Thyroid gland (tissue), 4 donors: Measurements from ENCODE around the gene CD177. TPM values are rescaled to one million over a fixed set of nuclear protein-coding genes. Genes with fewer than 3 reads are reported as not detected.

Source experiments
- DNase-seq, 2 donors: peaks; one replicate each; pipeline ENCODE4 v3.0.0-alpha.2; 2019
- H3K27ac ChIP-seq, 3 donors: fragments of 200-600 bp; sonication (generic); 1 replicate in 2 of 3; 2 replicates in 1 of 3; pipeline ENCODE4 v1.5.1; 2016 to 2019; ENCODE audit warnings: mild to moderate bottlenecking in 1 of 3, moderate library complexity in 1 of 3
- H3K27me3 ChIP-seq: fragments of 200-600 bp; sonication (generic); one replicate; pipeline ENCODE4 v1.5.1; 2019
- H3K36me3 ChIP-seq, 2 donors: fragments of 200-600 bp; sonication (generic); one replicate each; pipeline ENCODE4 v1.5.1; 2016 to 2019
- H3K4me1 ChIP-seq, 2 donors: fragments of 200-600 bp; sonication (generic); one replicate each; pipeline ENCODE4 v1.5.1; 2017 to 2019
- H3K4me3 ChIP-seq, 3 donors: fragments of 200-600 bp; sonication (generic); replicated peaks in 1 of 3; 1 replicate in 2 of 3; 2 replicates in 1 of 3; pipeline ENCODE4 v1.5.1; 2016; ENCODE audit warnings: mild to moderate bottlenecking in 1 of 3
- H3K9me3 ChIP-seq: fragments of 200-600 bp; sonication (generic); one replicate; pipeline ENCODE4 v1.5.1; 2017
- POLR2A ChIP-seq, 2 donors: fragments of 450-650 bp; IDR thresholded peaks; one replicate each; pipeline ENCODE4 v1.6.1; 2017; ENCODE audit warnings: antibody characterized with exemption in 2 of 2, mild to moderate bottlenecking in 2 of 2, moderate library complexity in 1 of 2
- WGBS, 2 donors: methylation state at CpG; one replicate each; pipeline ENCODE4 v1.1.5; 2017; 5-methylcytosine and 5-hydroxymethylcytosine counted together
- intact Hi-C: fragments of 100-400 bp; cut with DNase I; formaldehyde crosslinking; loops from one replicate; pipeline ENCODE4 v1.15.1; 2023
- total RNA-seq, 4 donors: library from RNA; depleted of rRNA; stranded (reverse); fragments of >200 nt; gene quantifications; one replicate each; pipeline ENCODE4 v1.2.3, GENCODE V29; 2016
- TF ChIP-seq, protein P1 (sequence below), 6 experiments: fragments of 200-600 bp in 3 of 6; fragments of 450-650 bp in 3 of 6; sonication (generic) in 3 of 6; IDR thresholded peaks; one replicate each; pipeline ENCODE4 v1.5.1; 2016 to 2019; ENCODE audit warnings: antibody characterized with exemption in 6 of 6, mild to moderate bottlenecking in 2 of 6, inconsistent platforms in 1 of 6, moderate library complexity in 1 of 6

Gene CD177
- total RNA-seq, 4 donors from 2014 or later, result 0.29 to 1.9 (median 0.59) TPM; not detected in 1

DNA sequence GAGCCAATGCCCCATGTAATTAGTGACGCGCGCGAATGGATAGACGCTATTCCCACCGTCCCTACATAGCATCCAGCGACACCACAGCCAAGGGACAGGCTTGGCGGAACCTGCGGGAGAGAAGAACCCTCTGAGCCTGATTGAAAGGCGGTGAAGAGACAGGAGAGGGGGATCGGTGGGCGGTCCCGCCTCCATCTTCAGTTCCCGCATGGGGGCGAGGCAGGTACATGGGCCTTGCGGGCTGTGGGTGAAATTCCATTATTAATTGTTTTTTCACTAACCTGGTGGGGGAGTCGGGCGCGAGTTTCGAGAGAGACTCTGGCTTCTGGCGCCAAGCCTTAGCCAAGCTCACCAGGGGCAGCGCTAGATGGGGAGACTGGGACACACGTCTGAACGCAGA is 52.8 kb downstream of the CD177 start:
- H3K27ac ChIP-seq, result no peak overlapping the region
- DNase-seq, result no peak
- no peaks in the 10 kb centered on the region for H3K36me3 ChIP-seq
- TF ChIP-seq, protein P1, sequence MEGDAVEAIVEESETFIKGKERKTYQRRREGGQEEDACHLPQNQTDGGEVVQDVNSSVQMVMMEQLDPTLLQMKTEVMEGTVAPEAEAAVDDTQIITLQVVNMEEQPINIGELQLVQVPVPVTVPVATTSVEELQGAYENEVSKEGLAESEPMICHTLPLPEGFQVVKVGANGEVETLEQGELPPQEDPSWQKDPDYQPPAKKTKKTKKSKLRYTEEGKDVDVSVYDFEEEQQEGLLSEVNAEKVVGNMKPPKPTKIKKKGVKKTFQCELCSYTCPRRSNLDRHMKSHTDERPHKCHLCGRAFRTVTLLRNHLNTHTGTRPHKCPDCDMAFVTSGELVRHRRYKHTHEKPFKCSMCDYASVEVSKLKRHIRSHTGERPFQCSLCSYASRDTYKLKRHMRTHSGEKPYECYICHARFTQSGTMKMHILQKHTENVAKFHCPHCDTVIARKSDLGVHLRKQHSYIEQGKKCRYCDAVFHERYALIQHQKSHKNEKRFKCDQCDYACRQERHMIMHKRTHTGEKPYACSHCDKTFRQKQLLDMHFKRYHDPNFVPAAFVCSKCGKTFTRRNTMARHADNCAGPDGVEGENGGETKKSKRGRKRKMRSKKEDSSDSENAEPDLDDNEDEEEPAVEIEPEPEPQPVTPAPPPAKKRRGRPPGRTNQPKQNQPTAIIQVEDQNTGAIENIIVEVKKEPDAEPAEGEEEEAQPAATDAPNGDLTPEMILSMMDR (IDR thresholded peaks at IDR 0.05), result no peak
- no peak for TF ChIP-seq POLR2A (IDR thresholded peaks at IDR 0.05)
- H3K4me1 ChIP-seq, result no peaks in the 10 kb centered on the region
- H3K4me3 ChIP-seq, result no peak overlapping the region
- WGBS, 2 donors, result 57 to 62% methylated on average over 24 of the region's 24 CpGs
- no peaks in the 10 kb centered on the region for H3K9me3 ChIP-seq
- intact Hi-C loops, result no loop called here
- no peaks in the 10 kb centered on the region for H3K27me3 ChIP-seq

DNA sequence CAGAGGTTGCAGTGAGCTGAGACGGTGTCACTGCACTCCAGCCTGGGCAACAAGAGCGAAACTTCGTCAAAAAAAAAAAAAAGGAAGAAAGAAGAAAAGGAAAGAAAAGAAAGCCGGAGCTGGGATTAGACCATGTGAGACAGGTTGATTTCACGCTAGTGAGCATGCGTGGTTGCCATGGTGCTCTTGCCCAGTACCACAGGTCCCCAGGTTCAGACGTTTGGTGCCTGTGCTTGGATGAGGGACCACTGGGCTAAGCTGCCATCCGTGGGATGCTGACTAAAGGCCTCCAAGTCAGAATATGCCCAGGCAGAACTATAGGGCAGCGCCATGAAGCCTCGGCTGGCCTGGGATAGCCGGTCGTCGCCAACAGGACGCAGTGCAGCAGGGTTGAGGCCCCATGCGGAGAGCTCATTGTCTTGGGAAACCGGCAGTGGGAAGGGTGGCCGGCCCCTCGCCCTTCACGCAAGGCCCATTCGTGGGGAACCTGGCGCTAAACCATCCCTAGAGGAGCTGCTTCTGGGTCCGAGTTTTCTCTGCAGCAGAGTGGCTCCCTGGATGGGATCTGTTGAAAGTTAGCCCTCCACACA is 54.0 kb downstream of the CD177 start:
- no peaks in the 10 kb centered on the region for H3K36me3 ChIP-seq
- no peaks in the 10 kb centered on the region for H3K4me1 ChIP-seq
- H3K27me3 ChIP-seq, result no peaks in the 10 kb centered on the region
- TF ChIP-seq, protein P1 (IDR thresholded peaks at IDR 0.05), result no peak
- no peak for TF ChIP-seq POLR2A (IDR thresholded peaks at IDR 0.05)
- no peak overlapping the region for H3K27ac ChIP-seq
- no peak for DNase-seq
- intact Hi-C loops, result no loop called here
- no peaks in the 10 kb centered on the region for H3K9me3 ChIP-seq
- no peak overlapping the region for H3K4me3 ChIP-seq
- 81 to 89% methylated on average over 21 of the region's 22 CpGs for WGBS, 2 donors

DNA sequence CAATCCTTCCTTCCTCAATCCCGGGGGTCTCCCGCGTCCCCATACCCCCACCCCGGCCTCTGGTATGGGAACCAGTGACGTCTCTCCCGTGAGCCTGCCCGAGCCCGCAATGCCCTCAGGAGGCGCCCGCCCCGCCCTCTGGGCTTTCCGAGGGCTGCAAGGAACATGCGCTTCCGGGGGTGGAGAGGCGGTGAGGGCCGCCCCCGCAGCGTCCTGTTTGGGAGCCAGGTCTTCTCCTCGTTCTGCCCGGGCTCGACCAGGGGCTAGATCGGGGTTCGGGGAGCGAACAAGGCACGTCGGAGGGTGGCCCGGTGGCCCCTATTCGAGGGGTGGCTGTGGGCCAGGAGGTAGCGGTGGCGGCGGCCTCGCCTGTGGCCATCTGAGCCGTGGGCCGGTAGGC is 54.6 kb downstream of the CD177 start:
- no peaks in the 10 kb centered on the region for H3K4me1 ChIP-seq
- H3K9me3 ChIP-seq, result no peaks in the 10 kb centered on the region
- no peak overlapping the region for H3K4me3 ChIP-seq
- intact Hi-C loops, result no loop called here
- DNase-seq, result no peak
- 80 to 92% methylated on average over 23 to 34 of the region's 34 CpGs for WGBS, 2 donors
- H3K36me3 ChIP-seq, result no peaks in the 10 kb centered on the region
- no peaks in the 10 kb centered on the region for H3K27me3 ChIP-seq
- no peak overlapping the region for H3K27ac ChIP-seq
- TF ChIP-seq POLR2A (IDR thresholded peaks at IDR 0.05), result no peak
- TF ChIP-seq, protein P1 (IDR thresholded peaks at IDR 0.05), result no peak

DNA sequence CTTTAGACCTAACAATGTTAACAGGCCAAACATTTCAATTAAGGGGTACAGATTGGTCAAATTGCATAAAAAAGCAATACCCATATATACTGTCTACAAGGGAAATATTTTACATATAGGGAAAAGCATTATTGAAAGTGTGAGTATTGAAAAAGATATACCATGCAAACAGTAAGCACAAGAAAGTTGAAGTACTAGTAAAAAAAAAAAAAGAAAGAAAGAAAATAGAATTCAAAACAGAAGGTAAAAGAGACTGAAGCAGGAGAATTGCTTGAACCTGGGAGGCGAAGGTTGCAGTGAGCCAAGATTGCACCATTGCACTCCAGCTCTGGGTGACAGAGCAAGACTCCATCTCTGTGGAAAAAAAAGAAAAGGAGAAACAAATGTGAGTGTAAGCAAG is 55.9 kb downstream of the CD177 start:
- Histone ChIP-seq H3K27me3 (no peaks in the 10 kb centered on the region), H3K36me3 (no peaks in the 10 kb centered on the region), H3K9me3 (no peaks in the 10 kb centered on the region), H3K4me1 (no peaks in the 10 kb centered on the region), H3K27ac (no peak overlapping the region), H3K4me3 (no peak overlapping the region)
- DNase-seq, result no peak
- TF ChIP-seq, protein P1 (IDR thresholded peaks at IDR 0.05), result no peak
- TF ChIP-seq POLR2A (IDR thresholded peaks at IDR 0.05), result no peak
- WGBS, 2 donors, result 86 to 95% methylated on average over 1 of the region's 1 CpG
- intact Hi-C loops, result no loop called here

DNA sequence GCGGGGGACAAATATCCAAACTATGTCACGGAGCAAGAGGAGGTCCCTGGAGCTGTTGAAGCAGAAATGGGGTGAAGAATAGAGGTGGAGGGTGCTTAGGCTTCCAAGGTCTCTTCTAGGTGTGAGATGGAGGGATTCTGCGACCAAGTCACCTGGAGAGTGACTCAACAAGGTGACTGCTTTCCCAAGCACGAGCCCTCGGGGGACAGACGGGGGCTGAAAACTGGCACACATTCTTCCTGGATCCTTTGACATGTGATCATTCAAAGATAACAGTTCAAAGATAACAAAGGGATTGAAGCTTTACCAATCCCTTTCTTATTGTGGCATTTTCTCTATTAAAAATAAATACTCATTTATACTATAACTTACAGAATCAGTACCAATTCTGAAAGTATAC is 59.0 kb downstream of the CD177 start:
- Histone ChIP-seq H3K4me3 (no peak overlapping the region), H3K9me3 (no peaks in the 10 kb centered on the region), H3K27ac (no peak overlapping the region), H3K36me3 (no peaks in the 10 kb centered on the region), H3K4me1 (no peaks in the 10 kb centered on the region), H3K27me3 (no peaks in the 10 kb centered on the region)
- TF ChIP-seq POLR2A (IDR thresholded peaks at IDR 0.05), result no peak
- TF ChIP-seq, protein P1 (IDR thresholded peaks at IDR 0.05), result no peak
- WGBS, 2 donors, result 68 to 79% methylated on average over 6 of the region's 6 CpGs
- DNase-seq, result no peak
- intact Hi-C loops, result no loop called here

Other genes with a start within 250 kb of the CD177 start
- gene PSG5, start 167.2 kb upstream of the CD177 start, total RNA-seq, result not detected
- not detected for gene PSG4, start 148.0 kb upstream of the CD177 start, total RNA-seq
- not detected for gene PSG9, start 84.2 kb upstream of the CD177 start, total RNA-seq
- under 1 TPM in 1 of 4 donors, not detected in 3; 0.81 TPM for gene TEX101, start 61.2 kb downstream of the CD177 start, total RNA-seq
- under 1 TPM in 1 of 4 donors, not detected in 3; 0.78 TPM for gene LYPD3, start 111.9 kb downstream of the CD177 start, total RNA-seq
- 10 to 100 TPM in 1 of 4 donors, 1 to 10 TPM in 3; 4.4 to 19.6 (median 7.4) TPM for gene PHLDB3, start 151.1 kb downstream of the CD177 start, total RNA-seq
- gene ETHE1, start 173.5 kb downstream of the CD177 start, total RNA-seq, result 10 to 100 TPM; 22.4 to 61.9 (median 32.5) TPM
- gene ZNF575, start 179.5 kb downstream of the CD177 start, total RNA-seq, result 1 to 10 TPM in 1 of 4 donors, not detected in 3; 1.4 TPM
- gene XRCC1, start 221.8 kb downstream of the CD177 start, total RNA-seq, result 10 to 100 TPM; 29.6 to 38.8 (median 31.3) TPM
- gene PINLYP, start 222.1 kb downstream of the CD177 start, total RNA-seq, result 10 to 100 TPM; 11.8 to 19.3 (median 13.2) TPM
- 10 to 100 TPM; 18.0 to 33.5 (median 23.5) TPM for gene IRGQ, start 242.4 kb downstream of the CD177 start, total RNA-seq
- 10 to 100 TPM; 15.7 to 23.5 (median 17.9) TPM for gene ZNF576, start 242.9 kb downstream of the CD177 start, total RNA-seq